Astrocyte (in vitro differentiated cells and primary cell): ENCODE measurements around the gene AKAP8L.

Experiments
- EZH2 ChIP-seq: IDR thresholded peaks from 2 replicates; pipeline ENCODE4 v1.6.1; 2012; ENCODE audit warnings: mild to moderate bottlenecking, low read length, inconsistent platforms; ENCODE audit not compliant: insufficient read depth
- TF ChIP-seq, protein P1 (sequence below): IDR thresholded peaks from 2 replicates; pipeline ENCODE4 v1.5.1; 2011; ENCODE audit warnings: low read depth, mild to moderate bottlenecking, inconsistent platforms, low read length, moderate library complexity; ENCODE audit not compliant: insufficient read depth

DNA sequence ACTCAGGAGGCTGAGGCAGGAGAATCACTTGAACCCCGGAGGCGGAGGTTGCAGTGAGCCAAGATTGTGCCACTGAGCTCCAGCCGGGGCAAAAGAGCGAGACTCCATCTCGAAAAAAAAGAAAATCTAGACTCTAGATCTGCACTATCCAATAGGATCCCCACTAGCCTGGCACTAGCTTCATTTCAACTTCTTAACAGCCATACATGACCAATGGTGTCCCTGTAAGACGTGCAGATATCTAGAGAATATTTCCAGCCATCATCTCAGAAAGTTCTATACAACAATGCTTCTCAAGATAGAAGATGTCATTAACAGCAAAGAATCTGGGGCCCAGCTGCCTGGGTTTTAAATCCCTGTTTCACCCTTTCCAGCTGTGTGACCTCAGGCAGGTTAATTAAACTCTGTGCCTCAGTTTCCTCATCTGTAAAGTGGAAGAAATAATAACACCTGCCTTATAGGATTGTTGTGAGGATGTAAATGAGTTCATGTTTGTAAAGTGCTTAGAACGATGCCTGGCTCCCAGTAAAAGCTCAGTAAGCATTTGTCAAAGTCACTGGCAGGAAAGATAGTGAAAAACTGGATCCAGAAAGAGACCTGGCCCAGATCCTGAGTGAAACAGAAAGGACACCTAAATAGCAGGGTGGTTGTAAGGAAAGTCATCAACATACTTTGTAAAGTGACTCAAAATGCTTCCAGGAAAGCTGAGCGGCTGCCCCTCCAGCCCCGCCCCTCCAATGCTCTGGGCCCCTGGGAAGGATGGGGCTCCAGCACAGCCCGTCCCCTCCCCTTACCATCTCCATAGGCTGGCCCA, 17.4 kb upstream of the AKAP8L start:
- TF ChIP-seq, protein P1, sequence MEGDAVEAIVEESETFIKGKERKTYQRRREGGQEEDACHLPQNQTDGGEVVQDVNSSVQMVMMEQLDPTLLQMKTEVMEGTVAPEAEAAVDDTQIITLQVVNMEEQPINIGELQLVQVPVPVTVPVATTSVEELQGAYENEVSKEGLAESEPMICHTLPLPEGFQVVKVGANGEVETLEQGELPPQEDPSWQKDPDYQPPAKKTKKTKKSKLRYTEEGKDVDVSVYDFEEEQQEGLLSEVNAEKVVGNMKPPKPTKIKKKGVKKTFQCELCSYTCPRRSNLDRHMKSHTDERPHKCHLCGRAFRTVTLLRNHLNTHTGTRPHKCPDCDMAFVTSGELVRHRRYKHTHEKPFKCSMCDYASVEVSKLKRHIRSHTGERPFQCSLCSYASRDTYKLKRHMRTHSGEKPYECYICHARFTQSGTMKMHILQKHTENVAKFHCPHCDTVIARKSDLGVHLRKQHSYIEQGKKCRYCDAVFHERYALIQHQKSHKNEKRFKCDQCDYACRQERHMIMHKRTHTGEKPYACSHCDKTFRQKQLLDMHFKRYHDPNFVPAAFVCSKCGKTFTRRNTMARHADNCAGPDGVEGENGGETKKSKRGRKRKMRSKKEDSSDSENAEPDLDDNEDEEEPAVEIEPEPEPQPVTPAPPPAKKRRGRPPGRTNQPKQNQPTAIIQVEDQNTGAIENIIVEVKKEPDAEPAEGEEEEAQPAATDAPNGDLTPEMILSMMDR: no peak
- TF ChIP-seq EZH2: no peak
